H9 (cell line): ENCODE results near the gene GRID2. TPM values are rescaled to one million over a fixed set of nuclear protein-coding genes. Genes with fewer than 3 reads are reported as not detected.

Experiments used
- DNase-seq: peaks from one replicate; pipeline ENCODE4 v3.0.0-alpha.2; 2017
- H2AFZ ChIP-seq: one replicate; pipeline ENCODE4 v1.6.1; 2013; ENCODE audit warnings: mild to moderate bottlenecking, low read length, control low read depth, moderate library complexity
- H2AK5ac ChIP-seq: 2 replicates; pipeline ENCODE4 v1.6.1; 2013; ENCODE audit warnings: low read length, control low read depth, mixed read lengths; ENCODE audit not compliant: insufficient read length
- H2BK120ac ChIP-seq: one replicate; pipeline ENCODE4 v1.6.1; 2013; ENCODE audit warnings: low read depth, mild to moderate bottlenecking, low read length, control low read depth, inconsistent platforms; ENCODE audit not compliant: poor library complexity, severe bottlenecking
- H2BK12ac ChIP-seq: 2 replicates; pipeline ENCODE4 v1.6.1; 2013; ENCODE audit warnings: low read length, control low read depth, mixed read lengths, low read depth; ENCODE audit not compliant: insufficient read length
- H2BK15ac ChIP-seq: 2 replicates; pipeline ENCODE4 v1.6.1; 2013; ENCODE audit warnings: low read depth, low read length, control low read depth
- H2BK20ac ChIP-seq: one replicate; pipeline ENCODE4 v1.6.1; 2013; ENCODE audit warnings: low read depth, mild to moderate bottlenecking, low read length, control low read depth, inconsistent platforms; ENCODE audit not compliant: poor library complexity, severe bottlenecking
- H2BK5ac ChIP-seq: 2 replicates; pipeline ENCODE4 v1.6.1; 2013; ENCODE audit warnings: low read length, control low read depth, mixed read lengths; ENCODE audit not compliant: insufficient read length
- H3K14ac ChIP-seq: 2 replicates; pipeline ENCODE4 v1.6.1; 2013; ENCODE audit warnings: low read length, control low read depth; ENCODE audit not compliant: insufficient read depth
- H3K18ac ChIP-seq: 2 replicates; pipeline ENCODE4 v1.6.1; 2013; ENCODE audit warnings: low read depth, mild to moderate bottlenecking, mixed read lengths, low read length, control low read depth; ENCODE audit not compliant: insufficient read length
- H3K23ac ChIP-seq: 2 replicates; pipeline ENCODE4 v1.6.1; 2013; ENCODE audit warnings: low read length, control low read depth, mixed read lengths, low read depth; ENCODE audit not compliant: insufficient read length
- H3K23me2 ChIP-seq: 2 replicates; pipeline ENCODE4 v1.6.1; 2013; ENCODE audit warnings: low read depth, mild to moderate bottlenecking, mixed read lengths, low read length, control low read depth; ENCODE audit not compliant: insufficient read length, poor library complexity, severe bottlenecking
- H3K27ac ChIP-seq: 2 replicates; pipeline ENCODE4 v1.5.1; 2013; ENCODE audit warnings: low read length, control low read depth, mixed read lengths, low read depth; ENCODE audit not compliant: insufficient read length
- H3K27me3 ChIP-seq: 2 replicates; pipeline ENCODE4 v1.6.1; 2013; ENCODE audit warnings: low read length, control low read depth, inconsistent platforms; ENCODE audit not compliant: insufficient read depth
- H3K4ac ChIP-seq: 2 replicates; pipeline ENCODE4 v1.6.1; 2013; ENCODE audit warnings: low read depth, mild to moderate bottlenecking, control low read depth, inconsistent platforms, low read length, moderate library complexity
- H3K4me1 ChIP-seq: 2 replicates; pipeline ENCODE4 v1.6.1; 2013; ENCODE audit warnings: low read length, control low read depth, inconsistent platforms; ENCODE audit not compliant: insufficient read depth
- H3K4me2 ChIP-seq: 2 replicates; pipeline ENCODE4 v1.6.1; 2013; ENCODE audit warnings: low read length, control low read depth, mixed read lengths; ENCODE audit not compliant: insufficient read length, insufficient read depth
- H3K56ac ChIP-seq: 2 replicates; pipeline ENCODE4 v1.6.1; 2013; ENCODE audit warnings: low read depth, mild to moderate bottlenecking, mixed read lengths, low read length, control low read depth; ENCODE audit not compliant: insufficient read length
- H3K79me1 ChIP-seq: 2 replicates; pipeline ENCODE4 v1.6.1; 2013; ENCODE audit warnings: low read depth, mild to moderate bottlenecking, moderate library complexity, low read length, control low read depth, inconsistent platforms; ENCODE audit not compliant: insufficient read depth, poor library complexity, severe bottlenecking
- H3K79me2 ChIP-seq: 2 replicates; pipeline ENCODE4 v1.6.1; 2013; ENCODE audit warnings: low read length, control low read depth, inconsistent platforms; ENCODE audit not compliant: insufficient read depth
- H3K9ac ChIP-seq: 2 replicates; pipeline ENCODE4 v1.6.1; 2013; ENCODE audit warnings: low read length, control low read depth, mixed read lengths; ENCODE audit not compliant: insufficient read length; ENCODE audit errors: extremely low read depth
- H3K9me3 ChIP-seq: one replicate; pipeline ENCODE4 v1.6.1; 2013; ENCODE audit warnings: low read depth, low read length, inconsistent platforms; ENCODE audit not compliant: control insufficient read depth
- H3T11ph ChIP-seq: one replicate; pipeline ENCODE4 v1.6.1; 2013; ENCODE audit warnings: mild to moderate bottlenecking, low read length, control low read depth, inconsistent platforms
- H4K20me1 ChIP-seq: one replicate; pipeline ENCODE4 v1.6.1; 2013; ENCODE audit not compliant: control insufficient read depth, insufficient read length, insufficient read depth
- H4K5ac ChIP-seq: 2 replicates; pipeline ENCODE4 v1.6.1; 2013; ENCODE audit warnings: low read depth, mild to moderate bottlenecking, mixed read lengths, low read length, control low read depth; ENCODE audit not compliant: insufficient read length
- H4K8ac ChIP-seq: replicated peaks from 2 replicates; pipeline ENCODE4 v1.6.1; 2013; ENCODE audit warnings: low read length, control low read depth, mixed read lengths, low read depth; ENCODE audit not compliant: insufficient read length
- H4K91ac ChIP-seq: 2 replicates; pipeline ENCODE4 v1.6.1; 2013; ENCODE audit warnings: low read depth, mild to moderate bottlenecking, moderate library complexity, mixed read lengths, low read length, control low read depth; ENCODE audit not compliant: insufficient read length
- H3K27ac Mint-ChIP-seq, 3 experiments: 2 replicates in 2 of 3; 3 replicates in 1 of 3; pipeline ENCODE4 v1.8.0; 2020 to 2021; ENCODE audit warnings: mixed read lengths in 3 of 3, mild to moderate bottlenecking in 1 of 3, moderate library complexity in 1 of 3
- H3K27me3 Mint-ChIP-seq: 2 replicates; pipeline ENCODE4 v1.8.0; 2021; ENCODE audit warnings: low read depth, mild to moderate bottlenecking, moderate library complexity, mixed read lengths
- H3K36me3 Mint-ChIP-seq, 3 experiments: 2 replicates in 2 of 3; 3 replicates in 1 of 3; pipeline ENCODE4 v1.8.0; 2020 to 2021; ENCODE audit warnings: low read depth in 3 of 3, mixed read lengths in 3 of 3; ENCODE audit not compliant: insufficient read depth in 1 of 3
- H3K4me1 Mint-ChIP-seq, 2 experiments: 2 replicates each; pipeline ENCODE4 v1.8.0; 2020; ENCODE audit warnings: mixed read lengths in 2 of 2
- H3K4me3 Mint-ChIP-seq, 2 experiments: 2 replicates in 1 of 2; 3 replicates in 1 of 2; pipeline ENCODE4 v1.8.0; 2020 to 2021; ENCODE audit warnings: mild to moderate bottlenecking in 2 of 2, mixed read lengths in 2 of 2, moderate library complexity in 1 of 2
- H3K9me3 Mint-ChIP-seq, 2 experiments: 2 replicates in 1 of 2; 3 replicates in 1 of 2; pipeline ENCODE4 v1.8.0; 2020; ENCODE audit warnings: mild to moderate bottlenecking in 2 of 2, mixed read lengths in 2 of 2, moderate library complexity in 1 of 2
- WGBS: extraction: QIAGEN DNeasy Blood & Tissue Kit; methylation state at CpG from one replicate; pipeline ENCODE4 v1.1.7; 2013; ENCODE audit warnings: missing lambda C conversion rate, low lambda C conversion rate, mixed read lengths; ENCODE audit not compliant: insufficient read length; ENCODE audit errors: extremely low coverage; 5-methylcytosine and 5-hydroxymethylcytosine counted together
- total RNA-seq: library from RNA; stranded (reverse); gene quantifications from 2 replicates; pipeline ENCODE4 v1.2.1, GENCODE V29; 2021
- TF ChIP-seq, protein P1 (sequence below): fragments of 200-600 bp; sonication (generic); conservative IDR thresholded peaks from 3 replicates; pipeline ENCODE4 v1.8.0; 2021; ENCODE audit warnings: antibody characterized with exemption, mild to moderate bottlenecking

GRID2 gene
- total RNA-seq, 1 experiment from 2014 or later = 21.8 TPM

DNA sequence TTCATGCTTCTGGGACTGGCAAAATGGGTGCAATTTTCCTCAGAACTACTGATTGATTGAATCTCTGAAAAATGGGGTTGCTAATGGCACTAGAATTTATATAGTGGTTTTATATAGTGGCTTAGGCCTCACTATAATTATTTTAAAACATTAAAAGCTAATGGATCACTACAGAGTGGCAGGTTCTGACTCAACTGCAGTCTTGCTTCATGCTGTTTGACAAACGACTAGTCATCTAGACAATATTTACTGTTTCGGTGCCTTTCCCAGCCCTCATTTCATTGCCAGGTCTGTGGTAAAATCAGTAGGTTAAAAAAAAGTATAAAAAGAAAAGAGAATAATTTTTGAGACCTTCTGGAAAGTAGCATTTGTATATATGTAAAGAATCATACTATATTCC, 1172.0 kb downstream of the GRID2 start:
- H3K23me2 ChIP-seq = no peaks in the 10 kb centered on the region
- H3K4me2 ChIP-seq = no peak overlapping the region
- no peak overlapping the region for H2BK12ac ChIP-seq
- no peak overlapping the region for H2BK5ac ChIP-seq
- TF ChIP-seq, protein P1, sequence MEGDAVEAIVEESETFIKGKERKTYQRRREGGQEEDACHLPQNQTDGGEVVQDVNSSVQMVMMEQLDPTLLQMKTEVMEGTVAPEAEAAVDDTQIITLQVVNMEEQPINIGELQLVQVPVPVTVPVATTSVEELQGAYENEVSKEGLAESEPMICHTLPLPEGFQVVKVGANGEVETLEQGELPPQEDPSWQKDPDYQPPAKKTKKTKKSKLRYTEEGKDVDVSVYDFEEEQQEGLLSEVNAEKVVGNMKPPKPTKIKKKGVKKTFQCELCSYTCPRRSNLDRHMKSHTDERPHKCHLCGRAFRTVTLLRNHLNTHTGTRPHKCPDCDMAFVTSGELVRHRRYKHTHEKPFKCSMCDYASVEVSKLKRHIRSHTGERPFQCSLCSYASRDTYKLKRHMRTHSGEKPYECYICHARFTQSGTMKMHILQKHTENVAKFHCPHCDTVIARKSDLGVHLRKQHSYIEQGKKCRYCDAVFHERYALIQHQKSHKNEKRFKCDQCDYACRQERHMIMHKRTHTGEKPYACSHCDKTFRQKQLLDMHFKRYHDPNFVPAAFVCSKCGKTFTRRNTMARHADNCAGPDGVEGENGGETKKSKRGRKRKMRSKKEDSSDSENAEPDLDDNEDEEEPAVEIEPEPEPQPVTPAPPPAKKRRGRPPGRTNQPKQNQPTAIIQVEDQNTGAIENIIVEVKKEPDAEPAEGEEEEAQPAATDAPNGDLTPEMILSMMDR = no peak
- H3K79me1 ChIP-seq = no peaks in the 10 kb centered on the region
- DNase-seq = no peak
- no peak overlapping the region for H2AFZ ChIP-seq
- Mint-ChIP-seq H3K9me3 (no peaks in the 10 kb centered on the region), H3K4me3 (no peak overlapping the region), H3K4me1 (peaks cover 5 to 8% of the 10 kb centered on the region in 2 experiments), H3K36me3 (no peaks in the 10 kb centered on the region), H3K27me3 (no peaks in the 10 kb centered on the region), H3K27ac (no peak overlapping the region)
- H3K4ac ChIP-seq = no peak overlapping the region
- no peak overlapping the region for H2BK120ac ChIP-seq
- H4K8ac ChIP-seq = no peak overlapping the region
- H2AK5ac ChIP-seq = no peak overlapping the region
- no peak overlapping the region for H2BK20ac ChIP-seq
- H3K4me1 ChIP-seq = no peaks in the 10 kb centered on the region
- no peaks in the 10 kb centered on the region for H4K20me1 ChIP-seq
- H3K27ac ChIP-seq = no peak overlapping the region
- H3K9ac ChIP-seq = no peak overlapping the region
- WGBS = no CpG with 5 or more reads among the region's 2 CpGs
- H3K14ac ChIP-seq = no peak overlapping the region
- H3K18ac ChIP-seq = no peak overlapping the region
- no peaks in the 10 kb centered on the region for H3K79me2 ChIP-seq
- no peak overlapping the region for H3K56ac ChIP-seq
- H3T11ph ChIP-seq = no peak overlapping the region
- no peak overlapping the region for H3K23ac ChIP-seq
- no peak overlapping the region for H4K91ac ChIP-seq
- H4K5ac ChIP-seq = no peak overlapping the region
- no peak overlapping the region for H2BK15ac ChIP-seq
- no peaks in the 10 kb centered on the region for H3K27me3 ChIP-seq
- no peaks in the 10 kb centered on the region for H3K9me3 ChIP-seq
